ENCODE measurements around the gene PLTP. TPM values are rescaled to one million over a fixed set of nuclear protein-coding genes. Genes with fewer than 3 reads are reported as not detected.
"Not testable (repeated sequence)": the region's sequence is repeated elsewhere in the genome, so short reads cannot be mapped to it uniquely, and the experiment has no call there.

PLTP gene
- total RNA-seq, 1 experiment from 2014 or later: 70.1 TPM

DNA sequence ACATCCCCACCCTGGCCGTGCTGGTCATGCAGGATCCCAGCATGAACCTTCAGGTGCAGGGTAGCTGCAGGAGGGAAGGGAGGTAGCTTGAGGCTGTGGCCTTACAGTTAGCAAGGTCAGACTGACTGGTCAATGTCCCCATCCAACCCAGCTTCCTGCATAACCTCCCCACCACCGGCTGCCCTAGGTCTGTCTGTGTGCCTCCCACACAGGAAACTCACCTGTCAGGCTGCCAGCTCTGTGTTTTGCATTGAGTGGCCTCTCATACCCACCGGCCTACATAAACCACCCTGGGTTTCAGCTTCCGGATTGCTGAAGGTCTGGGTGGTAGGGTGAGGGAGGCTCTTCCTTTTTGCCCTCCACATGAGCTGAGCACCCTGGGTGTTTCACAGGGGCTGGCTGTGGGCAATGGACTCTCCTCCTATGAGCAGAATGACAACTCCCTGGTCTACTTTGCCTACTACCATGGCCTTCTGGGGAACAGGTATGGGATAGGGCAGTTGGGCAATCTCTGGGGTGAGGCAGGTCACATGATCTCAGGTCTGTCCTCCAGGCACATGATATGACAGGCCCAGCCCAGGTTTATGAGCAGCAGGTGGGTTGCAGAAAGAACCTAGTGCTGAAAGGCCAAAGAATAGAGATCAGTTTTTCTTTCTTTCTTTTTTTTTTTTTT, 19.0 kb downstream of the PLTP start:
- H3K9me3 ChIP-seq: no peaks in the 10 kb centered on the region
- peak overlapping the region; percentile 92; the same call in 1 of the 2 replicates for H3K4me3 ChIP-seq
- H3K36me3 ChIP-seq: peaks cover 25% of the 10 kb centered on the region
- DNase-seq: no peak
- H3K27me3 ChIP-seq: no peaks in the 10 kb centered on the region

DNA sequence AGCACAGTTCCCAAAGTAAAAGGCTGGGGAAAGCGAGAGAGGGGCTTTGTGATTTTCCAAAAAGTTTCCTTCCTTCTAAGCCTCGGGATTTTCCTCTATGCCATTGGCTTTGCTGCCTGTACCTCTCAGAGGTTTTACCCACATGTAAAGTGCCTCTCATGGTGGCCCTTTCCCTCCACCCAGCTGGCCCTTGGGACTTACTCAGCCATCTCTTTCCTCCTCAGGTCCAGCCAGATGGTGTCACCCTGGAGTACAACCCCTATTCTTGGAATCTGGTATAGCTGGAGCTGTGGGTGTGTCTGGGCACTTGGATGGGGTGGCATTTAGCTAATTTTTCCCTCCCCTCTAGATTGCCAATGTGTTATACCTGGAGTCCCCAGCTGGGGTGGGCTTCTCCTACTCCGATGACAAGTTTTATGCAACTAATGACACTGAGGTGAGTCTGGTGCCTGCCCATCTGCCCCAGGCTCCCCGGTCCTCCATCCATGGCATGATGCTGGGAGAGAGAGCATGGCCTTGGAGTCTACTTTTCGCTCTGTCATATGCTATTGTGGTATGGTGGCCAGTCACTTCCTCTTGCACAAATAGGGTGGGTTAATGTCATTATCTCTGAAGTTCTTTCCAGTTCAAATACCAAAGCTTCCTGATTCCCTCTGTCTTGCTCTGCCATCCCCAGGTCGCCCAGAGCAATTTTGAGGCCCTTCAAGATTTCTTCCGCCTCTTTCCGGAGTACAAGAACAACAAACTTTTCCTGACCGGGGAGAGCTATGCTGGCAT, 19.7 kb downstream of the PLTP start:
- Histone ChIP-seq H3K36me3 (peaks cover 21% of the 10 kb centered on the region), H3K4me3 (peak overlapping the region; percentile 92), H3K27me3 (no peaks in the 10 kb centered on the region), H3K9me3 (no peaks in the 10 kb centered on the region)
- DNase-seq: peak; percentile 23

GRCh38 chr20:45890985-45891983, 20.7 kb downstream of the PLTP start, which contains the start of the genes CTSA and NEURL2:
CTSA (plus strand) TSS chr20:45891335; CDS start chr20:45891569, 234 bp downstream.
NEURL2 (minus strand) TSS chr20:45891208; CDS start chr20:45890991, 217 bp downstream.
- Histone ChIP-seq H3K4me3 (peak within 1 kb of the TSS; percentile 92), H3K9me3 (no peaks in the 10 kb centered on the region), H3K27me3 (no peaks in the 10 kb centered on the region), H3K36me3 (peaks cover 17% of the 10 kb centered on the region)
- DNase-seq: peak; percentile 92

DNA sequence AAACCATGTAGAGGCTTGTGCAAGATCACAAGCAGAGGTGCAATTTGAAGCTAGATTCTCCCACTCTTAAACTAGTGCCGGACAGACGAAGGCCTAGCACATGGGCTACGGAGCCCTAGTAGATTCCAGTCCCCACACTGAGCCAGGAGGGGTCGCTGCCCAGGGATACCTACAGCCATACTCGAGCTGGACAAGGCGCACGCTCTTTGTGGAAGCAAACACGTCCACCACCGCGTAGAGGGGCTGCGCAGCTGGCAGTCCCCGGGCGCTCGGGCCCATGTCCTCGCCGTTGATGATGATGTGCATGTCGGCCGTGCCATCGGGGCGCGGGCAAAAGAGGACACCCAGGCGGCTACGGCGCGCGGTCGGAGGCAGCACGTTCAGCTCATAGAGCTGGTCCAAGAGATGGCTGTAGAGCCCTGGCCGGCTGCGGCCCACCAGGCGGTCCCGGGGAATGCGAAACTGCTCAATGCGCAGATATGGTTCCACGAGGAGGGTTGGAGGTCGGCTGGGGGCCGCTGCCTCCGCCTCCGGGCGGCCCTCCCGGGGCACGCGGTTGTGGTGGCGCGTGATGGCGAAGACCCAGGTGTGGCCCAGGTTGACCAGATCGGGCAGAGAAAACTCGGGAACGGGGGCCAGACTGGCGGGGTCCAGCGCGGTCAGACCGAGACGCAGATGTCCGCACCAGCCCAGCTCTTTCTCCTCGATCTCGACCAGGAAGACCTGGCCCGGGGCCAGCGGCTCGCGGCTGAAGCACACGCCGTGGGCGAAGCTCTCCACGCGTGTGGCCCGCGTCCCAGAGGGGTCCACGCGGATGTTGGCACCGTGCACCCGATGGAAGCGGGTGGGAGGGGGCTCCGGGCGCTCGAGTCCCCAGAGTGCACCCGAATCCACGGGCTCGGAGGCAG, 21.6 kb downstream of the PLTP start:
- peak; percentile 50 for DNase-seq
- H3K9me3 ChIP-seq: no peaks in the 10 kb centered on the region
- H3K27me3 ChIP-seq: no peaks in the 10 kb centered on the region
- peaks cover 19% of the 10 kb centered on the region for H3K36me3 ChIP-seq
- H3K4me3 ChIP-seq: peak overlapping the region; percentile 92

- DNase-seq: no peak
- Histone ChIP-seq H3K9me3 (no peaks in the 10 kb centered on the region), H3K36me3 (peaks cover 25% of the 10 kb centered on the region), H3K27me3 (no peaks in the 10 kb centered on the region), H3K4me3 (no peak overlapping the region)
These were observed 23.3 kb downstream of the PLTP start for GRCh38 chr20:45888681-45889080.

- Histone ChIP-seq H3K4me3 (no peak within 1 kb of the TSS), H3K9me3 (no peaks in the 10 kb centered on the region), H3K36me3 (peaks cover 30% of the 10 kb centered on the region), H3K27me3 (no peaks in the 10 kb centered on the region)
- DNase-seq: no peak
These were observed 24.6 kb downstream of the PLTP start, which contains the start of gene SPATA25 for GRCh38 chr20:45887346-45887715. SPATA25 (minus strand) TSS chr20:45887622; CDS start chr20:45887590, 32 bp downstream.

GRCh38 chr20:45886590-45887345, 25.2 kb downstream of the PLTP start:
- DNase-seq: no peak
- H3K27me3 ChIP-seq: no peaks in the 10 kb centered on the region
- H3K4me3 ChIP-seq: no peak overlapping the region
- H3K36me3 ChIP-seq: peaks cover 30% of the 10 kb centered on the region
- no peaks in the 10 kb centered on the region for H3K9me3 ChIP-seq

GRCh38 chr20:45883100-45883469, 28.9 kb downstream of the PLTP start:
- Histone ChIP-seq H3K4me3 (no peak overlapping the region), H3K9me3 (no peaks in the 10 kb centered on the region), H3K27me3 (no peaks in the 10 kb centered on the region), H3K36me3 (peaks cover 33% of the 10 kb centered on the region)
- no peak for DNase-seq

GRCh38 chr20:45882469-45883099, 29.4 kb downstream of the PLTP start:
- H3K27me3 ChIP-seq: no peaks in the 10 kb centered on the region
- H3K36me3 ChIP-seq: peaks cover 36% of the 10 kb centered on the region
- DNase-seq: no peak
- H3K9me3 ChIP-seq: no peaks in the 10 kb centered on the region
- no peak overlapping the region for H3K4me3 ChIP-seq

DNA sequence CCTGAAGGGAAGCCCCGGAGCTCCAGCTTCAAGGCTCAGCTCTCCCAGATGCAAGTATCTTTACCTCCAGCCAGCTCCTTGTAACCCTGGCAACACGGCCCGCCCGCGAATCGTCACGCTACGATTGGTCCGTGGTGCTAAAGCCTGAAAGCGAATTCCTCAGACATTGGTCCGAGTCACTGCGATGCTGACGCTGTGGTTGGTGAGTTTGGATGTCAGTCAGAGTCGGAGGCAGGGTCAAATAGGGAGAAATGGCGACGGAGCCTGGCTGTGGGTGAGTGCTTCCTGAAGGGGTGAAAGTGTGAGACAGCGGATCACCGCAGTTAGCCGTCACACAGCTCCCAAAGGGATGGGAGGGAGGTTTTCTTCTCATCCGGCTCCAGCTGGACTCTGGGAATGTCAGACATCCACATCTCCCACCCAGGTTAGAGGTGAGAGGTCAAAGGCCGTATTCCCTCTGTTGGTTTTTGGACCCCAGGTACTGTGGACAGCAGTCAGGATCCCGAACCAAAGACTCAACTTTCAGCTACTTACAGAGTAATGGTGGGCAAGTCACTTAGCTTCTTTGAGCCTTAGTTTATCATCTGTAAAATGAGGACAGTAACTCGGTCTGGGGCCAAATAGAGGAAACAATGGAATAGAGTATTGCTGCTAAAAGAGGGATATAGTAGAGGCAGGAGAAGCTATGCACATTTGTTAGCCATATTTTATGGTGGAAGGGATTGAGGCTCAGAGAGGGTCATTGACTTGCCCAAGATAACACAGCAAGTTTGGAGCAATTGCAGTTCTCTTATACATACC, 30.8 kb downstream of the PLTP start, which contains the start of gene ZSWIM1:
TSS of gene ZSWIM1 (plus strand) at position 240 of the 801 bp plus-strand sequence. CDS start 1,366 bp downstream, outside the sequence.
- H3K27me3 ChIP-seq: no peaks in the 10 kb centered on the region
- H3K9me3 ChIP-seq: no peaks in the 10 kb centered on the region
- H3K4me3 ChIP-seq: peak within 1 kb of the TSS; percentile 79
- H3K36me3 ChIP-seq: peaks cover 37% of the 10 kb centered on the region
- DNase-seq: peak; percentile 98

- DNase-seq: no peak
- Histone ChIP-seq H3K36me3 (peaks cover 27% of the 10 kb centered on the region), H3K9me3 (no peaks in the 10 kb centered on the region), H3K27me3 (no peaks in the 10 kb centered on the region), H3K4me3 (no peak overlapping the region)
These were observed 33.7 kb downstream of the PLTP start for GRCh38 chr20:45878076-45878761.

DNA sequence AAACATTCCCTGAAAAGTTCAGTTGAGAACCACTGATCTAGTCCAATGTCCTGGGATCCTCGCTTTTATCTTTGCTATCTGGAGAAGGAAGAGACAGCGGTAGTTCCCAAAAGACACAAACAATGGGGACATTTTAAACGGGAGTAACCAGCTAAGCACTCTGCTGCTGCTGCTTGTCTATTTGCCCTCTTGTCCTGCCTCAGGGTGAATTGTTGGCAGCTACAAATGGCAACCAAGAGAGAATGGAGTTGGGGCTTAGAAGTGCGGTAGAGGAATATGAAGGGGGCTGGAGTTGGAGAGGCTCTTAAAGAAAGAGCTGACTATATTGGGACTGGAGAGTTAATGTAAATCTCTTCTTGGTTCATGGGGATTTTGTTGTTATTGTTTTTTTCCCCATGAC, 37.4 kb downstream of the PLTP start:
- Histone ChIP-seq H3K27me3 (no peaks in the 10 kb centered on the region), H3K9me3 (no peaks in the 10 kb centered on the region), H3K36me3 (peaks cover 21% of the 10 kb centered on the region), H3K4me3 (no peak overlapping the region)
- no peak for DNase-seq

DNA sequence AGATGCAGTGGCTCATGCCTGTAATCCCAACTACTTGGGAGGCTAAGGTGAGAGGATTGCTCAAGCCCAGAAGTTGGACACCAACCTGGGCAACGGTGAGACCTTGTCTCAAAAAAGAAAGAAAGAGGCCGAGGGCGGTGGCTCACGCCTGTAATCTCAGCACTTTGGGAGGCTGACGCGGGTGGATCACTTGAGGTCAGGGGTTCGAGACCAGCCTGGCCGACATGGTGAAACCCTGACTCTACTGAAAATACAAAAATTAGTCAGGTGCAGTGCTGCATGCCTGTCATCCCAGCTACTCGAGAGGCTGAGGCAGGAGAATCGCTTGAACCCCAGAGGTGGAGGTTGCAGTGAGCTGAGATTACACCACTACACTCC, 37.9 kb downstream of the PLTP start:
- peaks cover 21% of the 10 kb centered on the region for H3K36me3 ChIP-seq
- not testable (repeated sequence) for H3K27me3 ChIP-seq, H3K4me3 ChIP-seq, DNase-seq, H3K9me3 ChIP-seq

Data from MG63 (cell line).